CD4-positive, alpha-beta T cell treated with Interferon gamma for 1 hour (primary cell): ENCODE measurements around the gene MUC2.

Experiments used
- DNase-seq: peaks from one replicate; pipeline ENCODE4 v3.0.0-alpha.2; 2020

The MUC2 gene

GRCh38 chr11:1073851-1074243 lies 827 bp upstream of the MUC2 start:
- DNase-seq: no peak

- DNase-seq: no peak
Observed at GRCh38 chr11:1075341-1075911, 752 bp downstream of the MUC2 start.

- DNase-seq: no peak
Observed at GRCh38 chr11:1076061-1076665, 1.5 kb downstream of the MUC2 start.

GRCh38 chr11:1077033-1077416 lies 2.4 kb downstream of the MUC2 start:
- no peak for DNase-seq

GRCh38 chr11:1077417-1078119 lies 2.9 kb downstream of the MUC2 start:
- DNase-seq: no peak

- no peak for DNase-seq
Observed at GRCh38 chr11:1078191-1078601, 3.5 kb downstream of the MUC2 start.

GRCh38 chr11:1081601-1082311 lies 7.1 kb downstream of the MUC2 start:
- DNase-seq: no peak

GRCh38 chr11:1082346-1082727 lies 7.7 kb downstream of the MUC2 start:
- no peak for DNase-seq

GRCh38 chr11:1082728-1083620 lies 8.3 kb downstream of the MUC2 start:
- DNase-seq: no peak

GRCh38 chr11:1083621-1084551 lies 9.2 kb downstream of the MUC2 start:
- no peak for DNase-seq

- no peak for DNase-seq
Observed at GRCh38 chr11:1084561-1085439, 10.1 kb downstream of the MUC2 start.

GRCh38 chr11:1085440-1086170 lies 10.9 kb downstream of the MUC2 start:
- DNase-seq: no peak

GRCh38 chr11:1086171-1087102 lies 11.8 kb downstream of the MUC2 start:
- no peak for DNase-seq

GRCh38 chr11:1087279-1087960 lies 12.7 kb downstream of the MUC2 start:
- DNase-seq: no peak

- no peak for DNase-seq
Observed at GRCh38 chr11:1087961-1088926, 13.6 kb downstream of the MUC2 start.

- DNase-seq: no peak
Observed at GRCh38 chr11:1088927-1089737, 14.5 kb downstream of the MUC2 start.
